T47D (cell line): ENCODE measurements around the gene CCSER1.

Source experiments
- DNase-seq, 2 experiments: peaks; one replicate each; pipeline versions ENCODE4 v3.0.0 to v3.0.0-alpha.2; 2011 to 2012; ENCODE audit warnings: low read depth in 1 of 2, low spot score in 1 of 2
- JUND ChIP-seq: IDR thresholded peaks from 2 replicates; pipeline ENCODE4 v1.6.1; 2012; ENCODE audit warnings: low read depth
- in situ Hi-C: cut with HindIII; loops from 2 replicates; pipeline ENCODE4 v1.10.0; 2016; ENCODE audit warnings: low sequenced_read_pairs, low pct_unique_long_range_greater_than_20kb

The CCSER1 gene

GRCh38 chr4:90226734-90227133 is 99.5 kb downstream of the CCSER1 start:
- DNase-seq: peak in 1 of 2 experiments; percentile 56
- no peak for TF ChIP-seq JUND
- in situ Hi-C loops: no loop called here

- no peak for DNase-seq
- no peak for TF ChIP-seq JUND
- in situ Hi-C loops: no loop called here
Observed at GRCh38 chr4:90227177-90227576, 100.0 kb downstream of the CCSER1 start.

GRCh38 chr4:90234916-90235547 is 107.8 kb downstream of the CCSER1 start:
- no peak for DNase-seq
- in situ Hi-C loops: no loop called here
- TF ChIP-seq JUND: no peak

- DNase-seq: no peak
- TF ChIP-seq JUND: no peak
- in situ Hi-C loops: no loop called here
Observed at GRCh38 chr4:90237751-90238530, 110.7 kb downstream of the CCSER1 start.

- no peak for TF ChIP-seq JUND
- no peak for DNase-seq
- in situ Hi-C loops: no loop called here
Observed at GRCh38 chr4:90240333-90240732, 113.1 kb downstream of the CCSER1 start.

GRCh38 chr4:90241008-90241407 is 113.8 kb downstream of the CCSER1 start:
- no peak for TF ChIP-seq JUND
- in situ Hi-C loops: no loop called here
- DNase-seq: no peak

- DNase-seq: no peak
- in situ Hi-C loops: no loop called here
- TF ChIP-seq JUND: no peak
Observed at GRCh38 chr4:90245837-90246236, 118.6 kb downstream of the CCSER1 start.

GRCh38 chr4:90246816-90247215 is 119.6 kb downstream of the CCSER1 start:
- no peak for DNase-seq
- in situ Hi-C loops: no loop called here
- no peak for TF ChIP-seq JUND

- in situ Hi-C loops: no loop called here
- DNase-seq: no peak
- TF ChIP-seq JUND: no peak
Observed at GRCh38 chr4:90254357-90254756, 127.2 kb downstream of the CCSER1 start.

GRCh38 chr4:90274175-90274574 is 147.0 kb downstream of the CCSER1 start:
- DNase-seq: no peak
- TF ChIP-seq JUND: no peak
- in situ Hi-C loops: no loop called here

GRCh38 chr4:90280954-90281353 is 153.8 kb downstream of the CCSER1 start:
- DNase-seq: no peak
- in situ Hi-C loops: no loop called here
- TF ChIP-seq JUND: no peak

GRCh38 chr4:90281541-90282355 is 154.6 kb downstream of the CCSER1 start:
- in situ Hi-C loops: no loop called here
- no peak for TF ChIP-seq JUND
- no peak for DNase-seq

GRCh38 chr4:90290345-90290744 is 163.2 kb downstream of the CCSER1 start:
- TF ChIP-seq JUND: no peak
- no peak for DNase-seq
- in situ Hi-C loops: no loop called here
